ENCODE results near the gene GRK7. TPM values are rescaled to one million over a fixed set of nuclear protein-coding genes. Genes with fewer than 3 reads are reported as not detected.
"Not testable (repeated sequence)": the region's sequence is repeated elsewhere in the genome, so short reads cannot be mapped to it uniquely, and the experiment has no call there.

The GRK7 gene
- total and polyA plus RNA-seq, 12 donors: 0.03 to 0.07 TPM; not detected in 10

DNA sequence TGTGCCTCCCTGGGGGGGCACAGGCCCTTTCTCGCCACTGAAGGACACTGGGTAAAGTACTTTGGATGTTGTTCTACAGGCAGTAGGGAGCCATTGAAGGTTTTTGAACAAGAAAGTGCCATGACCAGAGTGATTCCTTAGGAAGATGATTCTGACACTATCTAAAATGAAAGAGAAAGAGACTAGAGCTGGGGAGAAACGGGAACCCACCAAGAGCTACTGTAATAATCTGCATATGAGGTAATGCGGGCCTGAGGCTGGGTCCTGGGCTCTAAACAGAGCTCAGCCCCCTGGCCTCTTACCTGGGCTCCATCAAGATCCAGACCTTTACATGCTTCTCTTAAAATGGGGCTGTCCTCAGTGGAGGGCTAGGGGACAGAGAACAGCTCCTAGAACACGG is 24.9 kb downstream of the GRK7 start:
- no peak overlapping the region for H3K4me3 ChIP-seq
- H3K27ac ChIP-seq: no peak overlapping the region
- WGBS, 2 donors: 88 to 96% methylated on average over 4 of the region's 4 CpGs
- ATAC-seq (no peak), DNase-seq (no peak)
- no peaks in the 10 kb centered on the region for H3K27me3 ChIP-seq
- TF ChIP-seq, protein P1, sequence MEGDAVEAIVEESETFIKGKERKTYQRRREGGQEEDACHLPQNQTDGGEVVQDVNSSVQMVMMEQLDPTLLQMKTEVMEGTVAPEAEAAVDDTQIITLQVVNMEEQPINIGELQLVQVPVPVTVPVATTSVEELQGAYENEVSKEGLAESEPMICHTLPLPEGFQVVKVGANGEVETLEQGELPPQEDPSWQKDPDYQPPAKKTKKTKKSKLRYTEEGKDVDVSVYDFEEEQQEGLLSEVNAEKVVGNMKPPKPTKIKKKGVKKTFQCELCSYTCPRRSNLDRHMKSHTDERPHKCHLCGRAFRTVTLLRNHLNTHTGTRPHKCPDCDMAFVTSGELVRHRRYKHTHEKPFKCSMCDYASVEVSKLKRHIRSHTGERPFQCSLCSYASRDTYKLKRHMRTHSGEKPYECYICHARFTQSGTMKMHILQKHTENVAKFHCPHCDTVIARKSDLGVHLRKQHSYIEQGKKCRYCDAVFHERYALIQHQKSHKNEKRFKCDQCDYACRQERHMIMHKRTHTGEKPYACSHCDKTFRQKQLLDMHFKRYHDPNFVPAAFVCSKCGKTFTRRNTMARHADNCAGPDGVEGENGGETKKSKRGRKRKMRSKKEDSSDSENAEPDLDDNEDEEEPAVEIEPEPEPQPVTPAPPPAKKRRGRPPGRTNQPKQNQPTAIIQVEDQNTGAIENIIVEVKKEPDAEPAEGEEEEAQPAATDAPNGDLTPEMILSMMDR (IDR thresholded peaks at IDR 0.05): no peak
- no peaks in the 10 kb centered on the region for H3K9me3 ChIP-seq
- H3K36me3 ChIP-seq: no peaks in the 10 kb centered on the region
- intact Hi-C loops (cut with DNase I): loop anchor here in 1 of 10 donors (10.0 kb wide), 1 partner anchor 87 kb away; the partner anchor contains the start of gene ATP1B3
- no peaks in the 10 kb centered on the region for H3K4me1 ChIP-seq

DNA sequence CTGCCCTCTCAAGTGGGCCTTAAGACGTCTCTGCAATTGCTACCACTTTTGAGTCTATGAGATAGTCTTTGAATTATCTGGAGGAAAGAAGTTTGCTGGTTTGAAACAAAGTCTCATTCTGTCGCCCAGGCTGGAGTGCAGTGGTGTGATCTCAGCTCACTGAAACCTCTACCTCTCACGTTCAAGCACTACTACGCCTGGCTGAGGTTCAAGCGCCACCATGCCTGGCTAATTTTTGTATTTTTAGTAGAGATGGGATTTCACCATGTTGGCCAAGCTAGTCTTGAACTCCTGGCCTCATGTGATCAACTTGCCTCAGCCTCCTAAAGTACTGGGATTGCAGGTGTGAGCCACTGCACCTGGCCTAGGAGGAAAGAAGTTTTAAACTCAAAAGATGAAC is 25.5 kb downstream of the GRK7 start:
- not testable (repeated sequence) for DNase-seq, H3K4me3 ChIP-seq, H3K9me3 ChIP-seq, H3K27me3 ChIP-seq, H3K27ac ChIP-seq, ATAC-seq, H3K4me1 ChIP-seq, H3K36me3 ChIP-seq
- intact Hi-C loops (cut with DNase I): loop anchor here in 1 of 10 donors (10.0 kb wide), 1 partner anchor 86 kb away; the partner anchor contains the start of gene ATP1B3
- WGBS, 2 donors: 92 to 93% methylated on average over 5 of the region's 5 CpGs

DNA sequence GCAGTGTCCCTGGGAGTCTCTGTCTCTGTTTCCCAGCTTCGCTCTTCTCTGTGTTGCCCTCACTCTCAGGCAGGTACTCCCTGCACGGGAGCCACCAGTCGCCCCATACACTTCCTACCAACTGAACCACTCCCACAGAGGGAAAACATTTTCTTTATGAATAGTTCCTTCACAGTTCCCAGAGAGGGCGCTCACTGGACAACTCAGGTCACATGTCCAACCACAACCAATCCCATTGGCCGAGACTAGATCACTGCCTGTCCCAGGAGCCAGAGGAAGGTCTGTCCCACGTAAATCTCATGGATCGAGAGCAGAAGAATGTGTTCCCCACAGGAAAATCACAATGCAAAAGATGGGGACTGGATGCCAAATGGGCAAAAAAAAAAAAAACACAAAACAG is 26.1 kb downstream of the GRK7 start:
- no peaks in the 10 kb centered on the region for H3K36me3 ChIP-seq
- H3K27ac ChIP-seq: no peak overlapping the region
- ATAC-seq: no peak
- H3K4me1 ChIP-seq: peaks cover 0 to 2% (median 0%) of the 10 kb centered on the region in 9 donors
- no peak for DNase-seq
- intact Hi-C loops (cut with DNase I): loop anchor here in 1 of 10 donors (10.0 kb wide), 1 partner anchor 86 kb away; the partner anchor contains the start of gene ATP1B3
- TF ChIP-seq, protein P1 (IDR thresholded peaks at IDR 0.05): no peak
- no peaks in the 10 kb centered on the region for H3K9me3 ChIP-seq
- H3K27me3 ChIP-seq: no peaks in the 10 kb centered on the region
- WGBS, 2 donors: 88 to 89% methylated on average over 7 of the region's 7 CpGs
- H3K4me3 ChIP-seq: no peak overlapping the region

DNA sequence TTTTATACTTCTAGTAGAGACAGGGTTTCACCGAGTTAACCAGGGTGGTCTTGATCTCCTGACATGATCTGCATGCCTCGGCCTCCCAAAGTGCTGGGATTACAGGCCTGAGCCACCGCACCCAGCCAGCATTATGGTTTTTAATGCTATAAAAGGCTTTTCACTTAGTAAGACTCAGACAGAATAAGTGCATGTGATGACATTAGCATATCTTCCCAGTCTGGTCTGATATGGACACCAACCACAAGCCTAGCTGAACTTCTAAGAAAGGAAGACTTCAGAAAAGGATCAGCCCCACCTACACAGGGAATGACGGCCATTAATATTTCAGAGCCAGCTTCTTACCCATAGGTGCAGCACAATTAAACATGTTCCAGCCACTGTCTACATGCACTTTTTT is 27.0 kb downstream of the GRK7 start:
- intact Hi-C loops (cut with DNase I): loop anchor here in 2 of 10 donors (10.0 kb wide), 2 partner anchors 45 to 85 kb away; partner anchors contain the start of gene ATP1B3 (in 1 of the 2)
- no peak for ATAC-seq
- H3K4me1 ChIP-seq: peaks cover 0 to 6% (median 0%) of the 10 kb centered on the region in 9 donors
- H3K4me3 ChIP-seq: no peak overlapping the region
- H3K27me3 ChIP-seq: no peaks in the 10 kb centered on the region
- TF ChIP-seq, protein P1 (IDR thresholded peaks at IDR 0.05): no peak
- DNase-seq: no peak
- WGBS, 2 donors: 93 to 95% methylated on average over 4 of the region's 4 CpGs
- no peaks in the 10 kb centered on the region for H3K36me3 ChIP-seq
- no peak overlapping the region for H3K27ac ChIP-seq
- no peaks in the 10 kb centered on the region for H3K9me3 ChIP-seq

DNA sequence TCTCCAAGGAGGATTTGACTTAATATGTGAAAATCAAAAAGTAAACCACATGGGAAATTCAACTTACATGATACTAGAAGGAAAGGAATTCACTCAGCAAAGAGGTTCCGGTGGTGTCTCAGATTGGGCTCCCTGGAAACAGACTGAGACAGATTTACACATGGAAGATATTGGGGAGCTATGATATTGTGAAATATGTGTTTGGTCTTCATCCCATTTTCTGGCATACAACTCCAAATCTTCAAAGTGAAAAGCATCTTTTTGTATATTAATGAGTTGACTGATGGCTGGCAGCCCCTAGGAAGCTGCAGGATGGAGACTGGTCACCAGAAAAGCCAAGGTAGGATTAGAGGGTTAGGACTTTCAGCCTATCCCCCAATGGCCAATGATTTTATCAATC is 29.3 kb downstream of the GRK7 start:
- Histone ChIP-seq H3K27ac (no peak overlapping the region), H3K27me3 (no peaks in the 10 kb centered on the region), H3K4me3 (no peak overlapping the region), H3K36me3 (no peaks in the 10 kb centered on the region), H3K4me1 (peaks cover 4 to 25% (median 14%) of the 10 kb centered on the region in 9 donors), H3K9me3 (no peaks in the 10 kb centered on the region)
- intact Hi-C loops (cut with DNase I): loop anchor here in 2 of 10 donors (10.0 kb wide), 2 partner anchors 48 to 82 kb away; partner anchors contain the start of gene ATP1B3 (in 1 of the 2)
- WGBS, 2 donors: 84 to 96% methylated on average over 1 of the region's 1 CpG
- ATAC-seq (no peak), DNase-seq (no peak)
- TF ChIP-seq, protein P1 (IDR thresholded peaks at IDR 0.05): no peak

Measured in heart right ventricle (tissue), 16 donors.